K562 (cell line): Measurements from ENCODE around the gene C6orf58. TPM values are rescaled to one million over a fixed set of nuclear protein-coding genes. Genes with fewer than 3 reads are reported as not detected.

Experiments used
- ARID1B ChIP-seq: fragments of 450-650 bp; IDR thresholded peaks from 2 replicates; pipeline ENCODE4 v1.6.1; 2016; ENCODE audit warnings: antibody characterized with exemption, mild to moderate bottlenecking, inconsistent platforms
- GATAD2B ChIP-seq: fragments of 450-650 bp; IDR thresholded peaks from 2 replicates; pipeline ENCODE4 v1.6.1; 2017; ENCODE audit warnings: mild to moderate bottlenecking, borderline replicate concordance
- MYNN ChIP-seq, 2 experiments: sonication (generic); formaldehyde crosslinking in 1 of 2; IDR thresholded peaks; 2 replicates each; pipeline versions ENCODE4 v1.5.0 to v1.6.1; 2016 to 2020; ENCODE audit warnings: antibody characterized with exemption in 1 of 2, missing genetic modification reagents in 1 of 2
- PTRF ChIP-seq: fragments of 450-650 bp; IDR thresholded peaks from 2 replicates; pipeline ENCODE4 v1.6.1; 2016; ENCODE audit warnings: mild to moderate bottlenecking, missing genetic modification characterization, missing compliant biosample characterization
- ZBTB8A ChIP-seq: fragments of 450-650 bp; IDR thresholded peaks from 2 replicates; pipeline ENCODE4 v1.6.1; 2018; ENCODE audit warnings: mild to moderate bottlenecking, moderate library complexity; ENCODE audit not compliant: partially characterized antibody
- polyA plus RNA-seq, 8 experiments: library from polyadenylated mRNA; depleted of rRNA in 4 of 8; stranded (reverse) in 5 of 8; unstranded in 3 of 8; fragments of >200 nt; fragmentation: Nextera tagmentation in 2 of 8; fragmentation: Illumina TruSeq in 1 of 8; extraction: Ambion mirVana in 2 of 8; extraction: Trizol in 1 of 8; gene quantifications; 2 replicates each; pipeline versions ENCODE4 v1.2.1 to v1.2.3, GENCODE V29; 2011 to 2014; ENCODE audit warnings: inconsistent platforms in 1 of 8, missing spikeins in 1 of 8
- total RNA-seq, 7 experiments: library from RNA; depleted of rRNA in 6 of 7; stranded (reverse); fragments of >200 nt in 6 of 7; fragmentation: Illumina TruSeq in 2 of 7; extraction: Trizol in 2 of 7; gene quantifications; 2 replicates each; pipeline versions ENCODE4 v1.2.1 to v1.2.3, GENCODE V29; 2011 to 2021; ENCODE audit warnings: low replicate concordance in 1 of 7
- TF ChIP-seq, protein P1 (sequence below): fragments of 250-450 bp; sonication (Bioruptor Pico); IDR thresholded peaks from 2 replicates; pipeline ENCODE4 v1.4.0; 2020
- TF ChIP-seq, protein P2 (sequence below): fragments of 450-650 bp; IDR thresholded peaks from 2 replicates; pipeline ENCODE4 v1.6.1; 2016; ENCODE audit warnings: mild to moderate bottlenecking
- TF ChIP-seq, protein P3 (sequence below): fragments of 250-450 bp; sonication (Bioruptor Pico); IDR thresholded peaks from 2 replicates; pipeline ENCODE4 v1.4.0; 2020; ENCODE audit warnings: borderline replicate concordance
- TF ChIP-seq, protein P4 (sequence below): fragments of 450-650 bp; formaldehyde crosslinking; IDR thresholded peaks from 2 replicates; pipeline ENCODE4 v1.4.0; 2022; ENCODE audit warnings: missing genetic modification characterization
- TF ChIP-seq, protein P5 (sequence below): fragments of 450-650 bp; IDR thresholded peaks from 2 replicates; pipeline ENCODE4 v1.6.1; 2017; ENCODE audit warnings: antibody characterized with exemption

Gene C6orf58
- total and polyA plus RNA-seq, 9 of the 15 experiments (the other 6 are each of a cell fraction or from before 2014, with no cell fraction given): 0.04 TPM; not detected in 8

DNA sequence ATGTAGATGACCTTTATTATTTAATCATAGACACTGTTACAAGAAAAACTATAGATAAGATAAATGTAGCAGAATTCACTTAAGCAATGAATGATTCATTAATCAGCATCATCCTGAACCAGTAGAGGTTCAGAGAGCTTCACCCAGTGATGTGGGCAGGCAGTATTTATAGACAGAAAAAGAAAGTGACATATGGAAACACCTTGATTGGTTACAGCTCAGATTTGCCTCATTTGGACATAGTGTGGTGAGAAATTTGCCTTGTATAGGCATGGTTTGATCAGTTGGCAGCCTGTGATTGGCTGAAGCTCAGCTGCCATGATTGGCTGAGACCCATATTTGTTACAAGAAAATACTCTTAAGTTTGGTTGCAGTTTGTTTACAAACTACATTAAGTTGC, 4.6 kb downstream of the C6orf58 start (continued):
- TF ChIP-seq, protein P1, sequence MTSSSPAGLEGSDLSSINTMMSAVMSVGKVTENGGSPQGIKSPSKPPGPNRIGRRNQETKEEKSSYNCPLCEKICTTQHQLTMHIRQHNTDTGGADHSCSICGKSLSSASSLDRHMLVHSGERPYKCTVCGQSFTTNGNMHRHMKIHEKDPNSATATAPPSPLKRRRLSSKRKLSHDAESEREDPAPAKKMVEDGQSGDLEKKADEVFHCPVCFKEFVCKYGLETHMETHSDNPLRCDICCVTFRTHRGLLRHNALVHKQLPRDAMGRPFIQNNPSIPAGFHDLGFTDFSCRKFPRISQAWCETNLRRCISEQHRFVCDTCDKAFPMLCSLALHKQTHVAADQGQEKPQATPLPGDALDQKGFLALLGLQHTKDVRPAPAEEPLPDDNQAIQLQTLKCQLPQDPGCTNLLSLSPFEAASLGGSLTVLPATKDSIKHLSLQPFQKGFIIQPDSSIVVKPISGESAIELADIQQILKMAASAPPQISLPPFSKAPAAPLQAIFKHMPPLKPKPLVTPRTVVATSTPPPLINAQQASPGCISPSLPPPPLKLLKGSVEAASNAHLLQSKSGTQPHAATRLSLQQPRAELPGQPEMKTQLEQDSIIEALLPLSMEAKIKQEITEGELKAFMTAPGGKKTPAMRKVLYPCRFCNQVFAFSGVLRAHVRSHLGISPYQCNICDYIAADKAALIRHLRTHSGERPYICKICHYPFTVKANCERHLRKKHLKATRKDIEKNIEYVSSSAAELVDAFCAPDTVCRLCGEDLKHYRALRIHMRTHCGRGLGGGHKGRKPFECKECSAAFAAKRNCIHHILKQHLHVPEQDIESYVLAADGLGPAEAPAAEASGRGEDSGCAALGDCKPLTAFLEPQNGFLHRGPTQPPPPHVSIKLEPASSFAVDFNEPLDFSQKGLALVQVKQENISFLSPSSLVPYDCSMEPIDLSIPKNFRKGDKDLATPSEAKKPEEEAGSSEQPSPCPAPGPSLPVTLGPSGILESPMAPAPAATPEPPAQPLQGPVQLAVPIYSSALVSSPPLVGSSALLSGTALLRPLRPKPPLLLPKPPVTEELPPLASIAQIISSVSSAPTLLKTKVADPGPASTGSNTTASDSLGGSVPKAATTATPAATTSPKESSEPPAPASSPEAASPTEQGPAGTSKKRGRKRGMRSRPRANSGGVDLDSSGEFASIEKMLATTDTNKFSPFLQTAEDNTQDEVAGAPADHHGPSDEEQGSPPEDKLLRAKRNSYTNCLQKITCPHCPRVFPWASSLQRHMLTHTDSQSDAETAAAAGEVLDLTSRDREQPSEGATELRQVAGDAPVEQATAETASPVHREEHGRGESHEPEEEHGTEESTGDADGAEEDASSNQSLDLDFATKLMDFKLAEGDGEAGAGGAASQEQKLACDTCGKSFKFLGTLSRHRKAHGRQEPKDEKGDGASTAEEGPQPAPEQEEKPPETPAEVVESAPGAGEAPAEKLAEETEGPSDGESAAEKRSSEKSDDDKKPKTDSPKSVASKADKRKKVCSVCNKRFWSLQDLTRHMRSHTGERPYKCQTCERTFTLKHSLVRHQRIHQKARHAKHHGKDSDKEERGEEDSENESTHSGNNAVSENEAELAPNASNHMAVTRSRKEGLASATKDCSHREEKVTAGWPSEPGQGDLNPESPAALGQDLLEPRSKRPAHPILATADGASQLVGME (CRISPR knock-in tag): no peak
- TF ChIP-seq, protein P2, sequence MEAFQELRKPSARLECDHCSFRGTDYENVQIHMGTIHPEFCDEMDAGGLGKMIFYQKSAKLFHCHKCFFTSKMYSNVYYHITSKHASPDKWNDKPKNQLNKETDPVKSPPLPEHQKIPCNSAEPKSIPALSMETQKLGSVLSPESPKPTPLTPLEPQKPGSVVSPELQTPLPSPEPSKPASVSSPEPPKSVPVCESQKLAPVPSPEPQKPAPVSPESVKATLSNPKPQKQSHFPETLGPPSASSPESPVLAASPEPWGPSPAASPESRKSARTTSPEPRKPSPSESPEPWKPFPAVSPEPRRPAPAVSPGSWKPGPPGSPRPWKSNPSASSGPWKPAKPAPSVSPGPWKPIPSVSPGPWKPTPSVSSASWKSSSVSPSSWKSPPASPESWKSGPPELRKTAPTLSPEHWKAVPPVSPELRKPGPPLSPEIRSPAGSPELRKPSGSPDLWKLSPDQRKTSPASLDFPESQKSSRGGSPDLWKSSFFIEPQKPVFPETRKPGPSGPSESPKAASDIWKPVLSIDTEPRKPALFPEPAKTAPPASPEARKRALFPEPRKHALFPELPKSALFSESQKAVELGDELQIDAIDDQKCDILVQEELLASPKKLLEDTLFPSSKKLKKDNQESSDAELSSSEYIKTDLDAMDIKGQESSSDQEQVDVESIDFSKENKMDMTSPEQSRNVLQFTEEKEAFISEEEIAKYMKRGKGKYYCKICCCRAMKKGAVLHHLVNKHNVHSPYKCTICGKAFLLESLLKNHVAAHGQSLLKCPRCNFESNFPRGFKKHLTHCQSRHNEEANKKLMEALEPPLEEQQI: no peak
- TF ChIP-seq PTRF (tag) (no peak), ARID1B (no peak), GATAD2B (no peak), ZBTB8A (no peak), MYNN (IDR thresholded peaks at IDR 0.05) (no peak), MYNN (CRISPR knock-in tag; IDR thresholded peaks at IDR 0.05) (no peak)
- TF ChIP-seq, protein P3, sequence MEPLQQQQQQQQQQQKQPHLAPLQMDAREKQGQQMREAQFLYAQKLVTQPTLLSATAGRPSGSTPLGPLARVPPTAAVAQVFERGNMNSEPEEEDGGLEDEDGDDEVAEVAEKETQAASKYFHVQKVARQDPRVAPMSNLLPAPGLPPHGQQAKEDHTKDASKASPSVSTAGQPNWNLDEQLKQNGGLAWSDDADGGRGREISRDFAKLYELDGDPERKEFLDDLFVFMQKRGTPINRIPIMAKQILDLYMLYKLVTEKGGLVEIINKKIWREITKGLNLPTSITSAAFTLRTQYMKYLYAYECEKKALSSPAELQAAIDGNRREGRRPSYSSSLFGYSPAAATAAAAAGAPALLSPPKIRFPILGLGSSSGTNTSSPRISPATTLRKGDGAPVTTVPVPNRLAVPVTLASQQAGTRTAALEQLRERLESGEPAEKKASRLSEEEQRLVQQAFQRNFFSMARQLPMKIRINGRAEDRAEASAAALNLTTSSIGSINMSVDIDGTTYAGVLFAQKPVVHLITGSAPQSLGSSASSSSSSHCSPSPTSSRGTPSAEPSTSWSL (CRISPR knock-in tag): no peak
- TF ChIP-seq, protein P4, sequence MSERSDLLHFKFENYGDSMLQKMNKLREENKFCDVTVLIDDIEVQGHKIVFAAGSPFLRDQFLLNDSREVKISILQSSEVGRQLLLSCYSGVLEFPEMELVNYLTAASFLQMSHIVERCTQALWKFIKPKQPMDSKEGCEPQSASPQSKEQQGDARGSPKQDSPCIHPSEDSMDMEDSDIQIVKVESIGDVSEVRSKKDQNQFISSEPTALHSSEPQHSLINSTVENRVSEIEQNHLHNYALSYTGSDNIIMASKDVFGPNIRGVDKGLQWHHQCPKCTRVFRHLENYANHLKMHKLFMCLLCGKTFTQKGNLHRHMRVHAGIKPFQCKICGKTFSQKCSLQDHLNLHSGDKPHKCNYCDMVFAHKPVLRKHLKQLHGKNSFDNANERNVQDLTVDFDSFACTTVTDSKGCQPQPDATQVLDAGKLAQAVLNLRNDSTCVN: no peak
- TF ChIP-seq, protein P5, sequence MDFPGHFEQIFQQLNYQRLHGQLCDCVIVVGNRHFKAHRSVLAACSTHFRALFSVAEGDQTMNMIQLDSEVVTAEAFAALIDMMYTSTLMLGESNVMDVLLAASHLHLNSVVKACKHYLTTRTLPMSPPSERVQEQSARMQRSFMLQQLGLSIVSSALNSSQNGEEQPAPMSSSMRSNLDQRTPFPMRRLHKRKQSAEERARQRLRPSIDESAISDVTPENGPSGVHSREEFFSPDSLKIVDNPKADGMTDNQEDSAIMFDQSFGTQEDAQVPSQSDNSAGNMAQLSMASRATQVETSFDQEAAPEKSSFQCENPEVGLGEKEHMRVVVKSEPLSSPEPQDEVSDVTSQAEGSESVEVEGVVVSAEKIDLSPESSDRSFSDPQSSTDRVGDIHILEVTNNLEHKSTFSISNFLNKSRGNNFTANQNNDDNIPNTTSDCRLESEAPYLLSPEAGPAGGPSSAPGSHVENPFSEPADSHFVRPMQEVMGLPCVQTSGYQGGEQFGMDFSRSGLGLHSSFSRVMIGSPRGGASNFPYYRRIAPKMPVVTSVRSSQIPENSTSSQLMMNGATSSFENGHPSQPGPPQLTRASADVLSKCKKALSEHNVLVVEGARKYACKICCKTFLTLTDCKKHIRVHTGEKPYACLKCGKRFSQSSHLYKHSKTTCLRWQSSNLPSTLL: no peak
